ENCODE data around the gene FAM81A.

The FAM81A gene

GRCh38 chr15:59561547-59561946 lies 123.6 kb downstream of the FAM81A start:
- TF ChIP-seq CTCF (IDR thresholded peaks at IDR 0.05; ENCODE audit: borderline replicate concordance, insufficient read depth, low read depth, low read length), result no peak
- H3K4me3 ChIP-seq (ENCODE audit: low read depth, low read length), result no peak overlapping the region

GRCh38 chr15:59562448-59563186 lies 124.6 kb downstream of the FAM81A start:
- no peak overlapping the region for H3K4me3 ChIP-seq (ENCODE audit: low read depth, low read length)
- no peak for TF ChIP-seq CTCF (IDR thresholded peaks at IDR 0.05; ENCODE audit: borderline replicate concordance, insufficient read depth, low read depth, low read length)

GRCh38 chr15:59565299-59565698 lies 127.3 kb downstream of the FAM81A start:
- no peak for TF ChIP-seq CTCF (IDR thresholded peaks at IDR 0.05; ENCODE audit: borderline replicate concordance, insufficient read depth, low read depth, low read length)
- H3K4me3 ChIP-seq (ENCODE audit: low read depth, low read length), result no peak overlapping the region

- no peak overlapping the region for H3K4me3 ChIP-seq (ENCODE audit: low read depth, low read length)
- TF ChIP-seq CTCF (IDR thresholded peaks at IDR 0.05; ENCODE audit: borderline replicate concordance, insufficient read depth, low read depth, low read length), result no peak
These were observed 129.3 kb downstream of the FAM81A start for GRCh38 chr15:59567324-59567723.

- TF ChIP-seq CTCF (IDR thresholded peaks at IDR 0.05; ENCODE audit: borderline replicate concordance, insufficient read depth, low read depth, low read length), result no peak
- no peak overlapping the region for H3K4me3 ChIP-seq (ENCODE audit: low read depth, low read length)
These were observed 131.5 kb downstream of the FAM81A start for GRCh38 chr15:59569477-59569876.

GRCh38 chr15:59570315-59570714 lies 132.3 kb downstream of the FAM81A start:
- no peak for TF ChIP-seq CTCF (IDR thresholded peaks at IDR 0.05; ENCODE audit: borderline replicate concordance, insufficient read depth, low read depth, low read length)
- H3K4me3 ChIP-seq (ENCODE audit: low read depth, low read length), result no peak overlapping the region

- no peak overlapping the region for H3K4me3 ChIP-seq (ENCODE audit: low read depth, low read length)
- no peak for TF ChIP-seq CTCF (IDR thresholded peaks at IDR 0.05; ENCODE audit: borderline replicate concordance, insufficient read depth, low read depth, low read length)
These were observed 133.6 kb downstream of the FAM81A start for GRCh38 chr15:59571606-59572005.

All from GM12875 (cell line).